Keratinocyte (primary cell): ENCODE data around the gene NUDT12. TPM values are rescaled to one million over a fixed set of nuclear protein-coding genes. Genes with fewer than 3 reads are reported as not detected.

ENCODE experiments used
- DNase-seq: peaks from one replicate; pipeline ENCODE4 v3.0.0-alpha.2; 2011; ENCODE audit warnings: low read depth, missing footprints, low spot score
- FAIRE-seq: peaks from 2 replicates; lab custom pipeline; 2011; peaks lifted over from hg19 to GRCh38; lab: Jason Lieb, UNC
- H2AFZ ChIP-seq: 2 replicates; pipeline ENCODE4 v1.6.0; 2012; ENCODE audit warnings: low read length, control low read depth, inconsistent platforms; ENCODE audit not compliant: control insufficient read depth
- H3K27ac ChIP-seq: 2 replicates; pipeline ENCODE4 v1.5.1; 2011; ENCODE audit warnings: low read length; ENCODE audit not compliant: control insufficient read depth, insufficient read depth
- H3K27me3 ChIP-seq: 3 replicates; pipeline ENCODE4 v1.6.0; 2011; ENCODE audit warnings: low read length; ENCODE audit not compliant: control insufficient read depth, insufficient read depth; ENCODE audit errors: extremely low read depth
- H3K36me3 ChIP-seq, 2 experiments: 2 replicates in 1 of 2; 3 replicates in 1 of 2; pipeline ENCODE4 v1.5.1; 2011; ENCODE audit warnings: low read length in 2 of 2, mild to moderate bottlenecking in 1 of 2; ENCODE audit not compliant: control insufficient read depth in 2 of 2, insufficient read depth in 2 of 2; ENCODE audit errors: extremely low read depth in 1 of 2
- H3K4me1 ChIP-seq: 3 replicates; pipeline ENCODE4 v1.5.1; 2011; ENCODE audit warnings: low read length; ENCODE audit not compliant: control insufficient read depth, insufficient read depth; ENCODE audit errors: extremely low read depth
- H3K4me2 ChIP-seq: 3 replicates; pipeline ENCODE4 v1.6.0; 2011; ENCODE audit warnings: low read depth, low read length; ENCODE audit not compliant: control insufficient read depth, insufficient read depth; ENCODE audit errors: extremely low read depth
- H3K4me3 ChIP-seq, 3 experiments: fragments of 200-600 bp in 1 of 3; sonication (generic) in 1 of 3; 2 replicates in 2 of 3; 3 replicates in 1 of 3; pipeline ENCODE4 v1.5.1; 2011 to 2016; ENCODE audit warnings: low read length in 3 of 3, mild to moderate bottlenecking in 3 of 3, control low read depth in 2 of 3, inconsistent platforms in 1 of 3, low read depth in 1 of 3, mixed read lengths in 1 of 3, mixed run types in 1 of 3, moderate library complexity in 1 of 3; ENCODE audit not compliant: control insufficient read depth in 2 of 3, insufficient read depth in 2 of 3; ENCODE audit errors: extremely low read depth in 1 of 3
- H3K79me2 ChIP-seq: 2 replicates; pipeline ENCODE4 v1.6.0; 2012; ENCODE audit warnings: low read length; ENCODE audit not compliant: control insufficient read depth, insufficient read depth
- H3K9ac ChIP-seq: 3 replicates; pipeline ENCODE4 v1.6.0; 2011; ENCODE audit warnings: low read length; ENCODE audit not compliant: control insufficient read depth, insufficient read depth; ENCODE audit errors: extremely low read depth
- H3K9me1 ChIP-seq: 3 replicates; pipeline ENCODE4 v1.6.0; 2011; ENCODE audit warnings: low read length; ENCODE audit not compliant: control insufficient read depth, insufficient read depth; ENCODE audit errors: extremely low read depth
- H3K9me3 ChIP-seq: 2 replicates; pipeline ENCODE4 v1.5.1; 2012; ENCODE audit warnings: low read depth, low read length; ENCODE audit not compliant: control insufficient read depth
- H4K20me1 ChIP-seq: 3 replicates; pipeline ENCODE4 v1.6.0; 2011; ENCODE audit warnings: low read length; ENCODE audit not compliant: control insufficient read depth, insufficient read depth; ENCODE audit errors: extremely low read depth
- EZH2 ChIP-seq: IDR thresholded peaks from one replicate; pipeline ENCODE4 v1.6.1; 2012; ENCODE audit warnings: inconsistent platforms, mild to moderate bottlenecking, low read length, moderate library complexity
- dilution Hi-C: fragments of 300-500 bp; cut with MboI; formaldehyde crosslinking; loops from one replicate; pipeline ENCODE4 v1.7.0; 2020; ENCODE audit warnings: low sequenced_read_pairs; ENCODE audit not compliant: extremely low pct_ligation_motif_present
- polyA plus RNA-seq, 5 experiments: library from polyadenylated mRNA; depleted of rRNA in 3 of 5; stranded (reverse) in 3 of 5; stranded (forward) in 1 of 5; unstranded in 1 of 5; fragments of >200 nt; gene quantifications; 1 replicate in 1 of 5; 2 replicates in 3 of 5; 3 replicates in 1 of 5; pipeline versions ENCODE4 v1.2.1 to v1.2.3, GENCODE V29; 2011 to 2012; ENCODE audit warnings: missing spikeins in 2 of 5, low read depth in 1 of 5, low replicate concordance in 1 of 5
- TF ChIP-seq, protein P1 (sequence below), 3 experiments: IDR thresholded peaks in 1 of 3; conservative IDR thresholded peaks in 1 of 3; optimal IDR thresholded peaks in 1 of 3; 2 replicates in 2 of 3; 3 replicates in 1 of 3; pipeline versions ENCODE3 to v1.5.1; 2011; ENCODE audit warnings: low read length in 3 of 3, mild to moderate bottlenecking in 3 of 3, moderate library complexity in 2 of 3, control low read depth in 1 of 3, inconsistent platforms in 1 of 3; ENCODE audit not compliant: insufficient read depth in 2 of 3; ENCODE audit errors: extremely low read depth in 1 of 3

The NUDT12 gene
- polyA plus RNA-seq, 1 donor (not counting 4 experiments of a cell fraction or from before 2014, with no cell fraction given): 17.6 TPM

DNA sequence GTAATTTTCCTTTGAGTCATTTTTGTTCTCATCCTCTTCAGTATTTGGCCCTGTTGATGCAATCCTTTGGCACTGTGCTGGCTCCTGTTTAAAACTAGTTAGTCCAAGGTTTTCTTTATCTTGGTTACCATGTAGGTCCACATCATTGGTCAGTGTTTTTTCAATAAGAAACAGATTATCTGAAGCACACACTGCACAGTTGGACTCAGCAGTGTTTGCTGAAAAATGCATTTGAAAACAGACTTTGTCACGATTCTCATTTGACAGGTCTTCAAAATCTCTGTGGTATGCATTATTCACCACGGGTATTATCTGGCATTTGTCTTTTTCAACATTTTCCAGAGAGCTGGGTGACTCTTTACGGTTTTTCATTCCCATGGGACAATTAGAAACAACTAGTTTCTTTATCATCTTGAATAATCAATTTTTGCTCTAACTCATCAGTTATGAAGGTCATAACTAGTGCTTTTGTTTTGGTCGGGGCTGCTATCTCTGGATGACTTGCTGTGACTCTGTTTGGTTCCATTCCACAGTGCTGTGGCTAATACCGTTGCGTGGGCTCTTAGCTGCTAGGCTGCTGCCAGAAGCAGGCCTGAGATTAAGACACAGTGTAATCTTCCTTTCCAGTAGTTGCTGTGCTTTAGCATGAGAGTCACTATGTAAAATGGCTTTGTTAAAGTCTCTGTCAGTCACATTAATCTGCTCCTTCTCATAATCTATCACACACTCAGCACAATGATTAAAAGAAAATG is 36.2 kb downstream of the NUDT12 start:
- DNase-seq (no peak), FAIRE-seq (no peak)
- Histone ChIP-seq H3K4me1 (peaks cover 15% of the 10 kb centered on the region), H4K20me1 (no peaks in the 10 kb centered on the region), H3K4me2 (no peak overlapping the region), H2AFZ (no peak overlapping the region), H3K9ac (no peak overlapping the region), H3K4me3 (no peak overlapping the region), H3K27me3 (no peaks in the 10 kb centered on the region), H3K9me3 (no peaks in the 10 kb centered on the region), H3K27ac (no peak overlapping the region), H3K9me1 (no peaks in the 10 kb centered on the region), H3K36me3 (no peaks in the 10 kb centered on the region), H3K79me2 (no peaks in the 10 kb centered on the region)
- TF ChIP-seq, protein P1, sequence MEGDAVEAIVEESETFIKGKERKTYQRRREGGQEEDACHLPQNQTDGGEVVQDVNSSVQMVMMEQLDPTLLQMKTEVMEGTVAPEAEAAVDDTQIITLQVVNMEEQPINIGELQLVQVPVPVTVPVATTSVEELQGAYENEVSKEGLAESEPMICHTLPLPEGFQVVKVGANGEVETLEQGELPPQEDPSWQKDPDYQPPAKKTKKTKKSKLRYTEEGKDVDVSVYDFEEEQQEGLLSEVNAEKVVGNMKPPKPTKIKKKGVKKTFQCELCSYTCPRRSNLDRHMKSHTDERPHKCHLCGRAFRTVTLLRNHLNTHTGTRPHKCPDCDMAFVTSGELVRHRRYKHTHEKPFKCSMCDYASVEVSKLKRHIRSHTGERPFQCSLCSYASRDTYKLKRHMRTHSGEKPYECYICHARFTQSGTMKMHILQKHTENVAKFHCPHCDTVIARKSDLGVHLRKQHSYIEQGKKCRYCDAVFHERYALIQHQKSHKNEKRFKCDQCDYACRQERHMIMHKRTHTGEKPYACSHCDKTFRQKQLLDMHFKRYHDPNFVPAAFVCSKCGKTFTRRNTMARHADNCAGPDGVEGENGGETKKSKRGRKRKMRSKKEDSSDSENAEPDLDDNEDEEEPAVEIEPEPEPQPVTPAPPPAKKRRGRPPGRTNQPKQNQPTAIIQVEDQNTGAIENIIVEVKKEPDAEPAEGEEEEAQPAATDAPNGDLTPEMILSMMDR (optimal IDR thresholded peaks at IDR 0.05 in 1 of 3, IDR thresholded peaks at IDR 0.05 in 1 of 3, conservative IDR thresholded peaks at IDR 0.05 in 1 of 3; ENCODE audit: extremely low read depth in 1 of 3, insufficient read depth in 2 of 3, low read length in 3 of 3): no peak
- TF ChIP-seq EZH2: no peak
- dilution Hi-C loops: no loop called here

- TF ChIP-seq, protein P1 (optimal IDR thresholded peaks at IDR 0.05 in 1 of 3, IDR thresholded peaks at IDR 0.05 in 1 of 3, conservative IDR thresholded peaks at IDR 0.05 in 1 of 3; ENCODE audit: extremely low read depth in 1 of 3, insufficient read depth in 2 of 3, low read length in 3 of 3): no peak
- TF ChIP-seq EZH2: no peak
- no peaks in the 10 kb centered on the region for H3K27me3 ChIP-seq
- H3K36me3 ChIP-seq: no peaks in the 10 kb centered on the region
- H3K9ac ChIP-seq: no peak overlapping the region
- H3K79me2 ChIP-seq: no peaks in the 10 kb centered on the region
- dilution Hi-C loops: no loop called here
- H3K9me1 ChIP-seq: no peaks in the 10 kb centered on the region
- no peak overlapping the region for H2AFZ ChIP-seq
- H3K27ac ChIP-seq: no peak overlapping the region
- peaks cover 15% of the 10 kb centered on the region for H3K4me1 ChIP-seq
- DNase-seq: no peak
- H3K4me2 ChIP-seq: no peak overlapping the region
- no peaks in the 10 kb centered on the region for H3K9me3 ChIP-seq
- no peak overlapping the region for H3K4me3 ChIP-seq
- FAIRE-seq: no peak
- no peaks in the 10 kb centered on the region for H4K20me1 ChIP-seq
These were observed 37.2 kb downstream of the NUDT12 start for GRCh38 chr5:103525361-103525760.
